HG03342 (cell line): ENCODE results near the gene ACTL8.

Experiments
- ATAC-seq: cut with Tn5 transposase; IDR thresholded peaks from one replicate; pipeline ENCODE4 v1.9.1; 2021; ENCODE audit warnings: mild to moderate bottlenecking, moderate library complexity; ENCODE audit not compliant: unreplicated experiment

Gene ACTL8, protein sequence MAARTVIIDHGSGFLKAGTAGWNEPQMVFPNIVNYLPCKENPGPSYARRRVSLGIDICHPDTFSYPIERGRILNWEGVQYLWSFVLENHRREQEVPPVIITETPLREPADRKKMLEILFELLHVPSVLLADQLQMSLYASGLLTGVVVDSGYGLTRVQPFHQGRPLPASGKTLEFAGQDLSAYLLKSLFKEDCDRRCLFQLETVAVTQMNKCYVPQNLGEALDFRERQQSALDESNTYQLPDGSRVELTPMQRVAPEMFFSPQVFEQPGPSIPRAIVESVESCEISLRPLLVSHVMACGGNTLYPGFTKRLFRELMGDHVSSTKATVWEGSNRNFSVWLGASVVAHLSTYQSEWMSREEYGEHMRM

DNA sequence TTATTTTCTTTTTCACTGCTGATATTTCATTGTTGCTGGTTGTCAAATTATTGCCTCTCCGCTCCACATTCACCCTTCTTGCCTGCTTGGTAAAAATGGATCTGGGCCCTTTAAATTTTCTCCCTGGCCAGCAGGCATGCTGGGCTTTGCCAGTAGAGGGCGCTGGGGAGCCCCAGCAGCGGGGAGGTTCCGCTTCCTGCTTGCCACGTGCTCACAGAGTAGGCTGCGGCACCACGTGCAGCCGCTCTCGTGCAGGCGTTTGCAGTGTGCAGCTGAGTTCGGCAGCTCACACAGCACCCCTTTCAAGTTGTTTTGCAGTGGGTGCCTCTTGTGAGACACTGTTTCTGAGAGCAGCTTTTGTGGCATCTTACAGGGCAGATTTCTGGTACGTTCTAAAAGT lies at the start of gene ACTL8:
Gene ACTL8, plus strand, starts transcription at position 214 of the 400 bp plus-strand sequence. CDS start 67,676 bp downstream, outside the sequence.
- ATAC-seq = no peak

DNA sequence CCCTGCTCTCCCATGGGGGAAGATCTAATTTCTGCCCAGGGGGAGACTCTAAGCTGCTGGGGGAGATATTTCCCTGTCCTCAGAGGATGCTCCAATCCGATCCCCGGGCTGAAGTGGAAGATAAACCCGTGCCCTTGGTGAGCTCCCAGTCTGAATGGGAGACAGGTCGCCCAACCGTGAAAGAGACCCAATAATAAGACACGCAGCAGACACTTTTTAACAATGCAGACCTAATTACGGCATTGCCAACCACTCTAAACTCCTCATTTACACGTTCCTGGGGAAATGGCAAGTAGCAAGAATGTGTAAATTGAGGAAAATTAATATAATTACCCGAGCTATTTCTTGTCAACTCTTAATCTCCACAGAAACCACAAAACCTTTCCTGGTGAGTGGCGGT lies 48.7 kb upstream of the ACTL8 start:
- no peak for ATAC-seq

DNA sequence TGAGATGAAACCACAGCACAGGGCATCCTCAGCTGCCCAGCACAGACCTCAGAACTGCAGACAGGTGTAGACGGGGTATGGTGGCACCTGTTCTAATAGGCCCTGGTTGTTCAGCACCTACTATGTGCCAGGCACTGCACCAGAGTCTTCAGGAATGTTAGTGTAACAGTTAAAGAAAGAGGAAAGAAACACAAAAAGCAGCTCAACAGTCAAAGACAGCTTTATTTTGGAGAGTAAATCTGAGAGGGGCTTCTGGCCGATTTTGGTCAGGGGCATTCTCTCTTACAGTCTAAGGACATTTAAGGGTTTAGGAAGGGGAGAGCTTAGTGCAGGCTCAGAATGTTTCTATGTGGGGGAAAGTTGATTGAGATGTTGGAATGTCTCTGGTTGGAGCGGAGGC lies 45.2 kb upstream of the ACTL8 start:
- no peak for ATAC-seq

DNA sequence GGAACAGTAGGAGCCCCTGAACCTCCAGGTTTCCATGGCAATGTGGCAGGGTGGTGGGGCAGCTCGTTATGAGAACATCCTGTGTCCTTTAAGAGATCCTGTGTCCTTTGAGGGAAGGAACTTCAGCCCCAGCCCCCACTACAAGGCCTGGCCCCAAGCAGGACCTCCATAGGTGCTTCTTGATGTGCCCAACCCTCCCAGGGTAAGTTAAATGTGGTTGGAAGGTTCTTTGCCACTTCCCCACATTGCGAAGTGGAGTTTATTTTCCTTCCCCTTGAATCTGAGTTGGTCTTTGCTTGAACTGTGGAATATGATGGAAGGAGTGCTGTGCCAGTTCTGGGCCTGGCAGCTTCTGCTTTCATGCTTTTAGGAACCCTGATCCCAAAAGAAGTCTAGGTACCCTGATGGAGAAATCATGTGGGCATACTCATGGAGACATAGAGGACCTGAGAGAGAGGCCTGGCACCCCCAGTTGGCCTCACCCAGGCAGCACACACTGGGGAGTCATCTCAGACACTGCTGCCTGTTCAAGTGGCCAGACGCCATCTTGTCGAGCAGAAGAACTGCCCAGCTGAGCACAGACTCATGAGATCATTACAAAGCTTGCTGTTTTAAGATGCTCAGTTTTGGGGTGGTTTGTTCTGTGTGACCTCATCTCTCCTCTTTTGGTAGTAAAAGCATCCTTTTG lies 44.1 kb upstream of the ACTL8 start:
- ATAC-seq = no peak

DNA sequence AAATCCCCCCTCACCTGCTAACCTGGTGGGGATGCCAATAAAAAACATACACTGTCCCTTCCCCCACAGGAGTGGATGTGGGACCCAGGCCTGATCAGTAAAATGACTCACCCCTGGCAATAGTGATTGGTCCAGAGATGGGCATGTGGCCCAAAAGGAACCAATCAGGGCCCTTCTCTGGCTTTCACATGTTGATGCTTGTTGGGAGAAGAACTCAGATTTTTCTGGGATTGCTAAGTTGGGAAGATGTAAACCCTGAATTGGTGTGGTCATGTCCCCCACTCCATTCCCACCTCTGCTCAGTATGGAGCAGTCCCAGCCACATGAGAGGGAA lies 43.6 kb upstream of the ACTL8 start:
- ATAC-seq = no peak

DNA sequence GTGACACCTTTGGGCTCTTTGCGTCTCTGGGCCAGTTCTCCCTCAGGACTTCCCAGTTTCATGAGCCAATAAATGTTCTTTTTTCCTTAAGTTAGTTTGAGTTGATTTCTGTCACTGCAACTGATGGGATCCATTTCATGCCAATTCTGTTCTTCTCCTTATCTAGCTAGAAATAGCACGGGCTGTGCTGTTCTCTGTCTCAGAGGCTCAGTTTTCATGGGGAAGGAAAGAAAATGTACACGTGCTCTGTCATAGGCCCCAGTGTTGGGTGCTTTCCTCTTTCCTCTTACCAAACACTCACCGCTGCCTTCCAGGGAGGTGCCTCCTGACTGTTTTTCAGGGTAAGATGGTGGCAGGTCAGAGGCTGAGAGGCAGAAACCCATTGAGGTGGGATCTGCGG lies 43.2 kb upstream of the ACTL8 start:
- no peak for ATAC-seq

DNA sequence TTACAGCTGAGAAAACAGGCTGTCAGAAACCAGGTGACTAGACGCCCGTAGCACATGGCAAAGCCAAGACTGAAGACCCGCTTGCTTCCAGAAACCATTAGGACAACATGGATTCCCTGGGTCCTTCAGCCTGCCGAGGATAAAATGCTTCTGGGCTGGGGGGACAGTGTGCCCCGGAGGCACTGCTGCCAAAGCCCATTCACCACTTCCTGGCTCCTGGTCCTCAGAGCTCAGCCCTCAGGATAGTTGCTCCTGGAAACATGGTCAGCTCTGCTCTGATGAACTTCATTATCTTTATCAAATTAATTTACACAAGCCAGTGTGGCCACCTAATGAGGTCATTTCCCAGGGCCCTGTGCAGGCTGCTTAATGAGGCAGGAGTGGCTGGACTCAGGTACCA lies 41.1 kb upstream of the ACTL8 start:
- ATAC-seq = no peak

DNA sequence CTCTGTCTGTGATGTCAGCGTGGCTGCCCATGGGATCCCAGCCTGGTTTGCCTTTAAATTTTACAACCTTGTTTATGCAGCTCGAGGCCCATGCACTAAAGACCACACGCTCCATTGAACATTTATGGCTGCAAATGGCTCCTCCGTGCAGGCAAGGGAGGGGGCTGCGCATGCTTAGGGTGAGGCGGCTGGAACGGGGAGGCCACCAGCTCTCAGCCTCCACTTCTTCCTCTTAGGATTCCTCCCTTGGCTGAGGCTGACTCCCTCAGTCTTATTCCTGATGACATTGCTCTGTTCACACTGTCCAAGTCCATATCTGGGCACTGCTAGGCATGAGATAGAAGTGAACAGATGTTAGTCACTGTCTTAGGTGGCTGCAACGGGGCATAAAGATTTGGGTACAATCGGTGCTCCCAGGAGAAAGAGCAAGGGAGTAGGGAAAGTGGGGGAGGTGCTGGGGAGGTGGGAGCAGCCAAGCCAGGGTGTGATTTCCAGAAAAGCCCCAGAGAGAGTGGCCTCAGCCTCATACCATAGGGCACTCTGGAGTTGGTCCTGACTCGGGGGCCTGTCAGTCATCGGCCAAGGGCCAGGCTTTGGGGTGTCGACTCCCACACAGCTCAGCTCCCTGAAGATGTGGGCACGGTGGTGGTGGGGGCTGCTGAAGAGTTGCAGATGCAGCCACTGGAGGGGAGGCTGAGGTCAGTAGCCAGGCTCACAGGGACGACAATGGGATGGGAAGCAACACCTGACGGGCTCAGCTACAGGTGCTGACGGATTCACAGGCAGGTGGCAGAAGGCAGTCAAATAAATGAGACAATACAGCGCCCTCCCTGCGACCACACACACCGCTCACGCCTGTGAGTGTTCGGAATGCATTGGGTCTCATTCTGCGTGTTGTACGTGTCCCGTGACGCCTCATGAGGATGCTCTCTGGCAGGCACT lies 37.3 kb upstream of the ACTL8 start:
- no peak for ATAC-seq

DNA sequence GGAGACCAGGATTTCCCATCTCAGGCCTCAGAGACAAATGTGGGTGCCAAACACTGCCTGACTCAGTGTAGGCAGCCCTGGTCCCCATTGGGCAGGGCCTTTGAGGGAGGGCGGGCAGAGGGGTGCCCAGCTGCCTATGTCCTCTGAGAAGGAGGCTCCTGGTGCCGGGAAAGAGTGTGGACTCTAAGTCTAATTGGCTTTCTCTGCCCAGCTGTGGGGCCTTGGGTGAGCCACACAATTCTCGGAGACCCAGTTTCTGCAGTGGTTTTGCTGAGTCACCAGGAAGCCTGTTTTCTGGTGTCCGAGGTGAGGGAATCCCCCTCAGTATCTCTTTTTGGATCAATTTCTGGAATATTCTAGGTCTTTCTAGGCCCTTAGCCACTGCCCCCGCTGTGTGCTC lies 35.3 kb upstream of the ACTL8 start:
- ATAC-seq = no peak

DNA sequence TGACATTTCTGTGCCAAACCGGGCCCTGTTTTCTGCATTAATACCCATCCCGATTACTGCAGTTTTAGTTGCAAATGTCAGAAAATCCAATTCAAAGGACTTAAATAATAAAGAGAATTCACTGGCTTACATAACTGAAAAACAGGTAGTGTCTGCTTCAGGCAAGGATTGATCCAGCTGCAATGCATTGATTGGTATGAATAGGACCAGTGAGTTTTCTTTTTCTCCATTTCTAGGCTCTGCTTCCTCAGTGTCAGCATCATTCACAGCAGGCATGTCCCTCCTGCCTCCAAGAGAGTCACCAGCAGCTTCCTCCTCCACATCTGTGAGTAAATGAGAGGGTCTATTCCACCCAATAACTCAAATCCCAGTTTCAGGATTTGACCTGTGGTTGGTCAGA lies 33.7 kb upstream of the ACTL8 start:
- ATAC-seq = no peak

DNA sequence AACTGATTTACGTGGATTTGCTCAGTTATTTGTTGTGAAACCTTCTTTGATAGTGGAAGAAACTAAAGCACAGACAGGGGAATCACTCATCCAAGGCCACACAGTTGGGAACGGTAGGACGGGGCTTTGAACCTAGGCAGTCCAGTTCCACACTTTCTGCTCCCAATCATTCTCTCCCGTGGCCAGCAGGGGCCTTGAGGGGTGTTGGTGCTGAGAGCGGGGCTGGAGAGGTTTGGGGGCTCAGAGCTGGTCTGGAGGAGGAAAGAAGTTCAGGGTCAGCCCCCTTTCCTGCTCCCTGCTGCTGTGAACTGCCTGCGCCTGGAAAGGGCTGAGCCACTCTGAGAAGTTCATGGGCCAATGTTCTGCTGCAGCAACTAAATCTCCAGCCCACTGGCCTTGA lies 31.4 kb upstream of the ACTL8 start:
- no peak for ATAC-seq

DNA sequence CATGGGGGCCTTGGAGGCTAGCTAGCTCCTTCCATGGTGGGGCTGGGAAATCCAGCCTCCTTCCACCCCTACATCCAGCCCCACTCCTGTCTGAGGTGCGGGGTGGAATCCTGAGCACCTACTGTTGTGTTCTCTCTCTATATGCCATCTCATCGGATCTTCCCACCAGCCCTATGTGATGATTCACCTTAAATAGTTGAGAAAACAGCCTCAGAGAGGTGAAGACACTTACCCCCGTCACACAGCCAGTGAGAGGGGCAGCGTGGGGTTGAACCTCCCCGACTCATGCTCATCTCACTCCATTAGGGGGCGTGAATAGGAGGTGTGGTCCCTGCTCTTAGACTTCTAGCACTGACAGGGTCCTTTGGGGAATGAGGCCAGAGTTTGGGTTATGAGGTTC lies 31.0 kb upstream of the ACTL8 start:
- no peak for ATAC-seq

DNA sequence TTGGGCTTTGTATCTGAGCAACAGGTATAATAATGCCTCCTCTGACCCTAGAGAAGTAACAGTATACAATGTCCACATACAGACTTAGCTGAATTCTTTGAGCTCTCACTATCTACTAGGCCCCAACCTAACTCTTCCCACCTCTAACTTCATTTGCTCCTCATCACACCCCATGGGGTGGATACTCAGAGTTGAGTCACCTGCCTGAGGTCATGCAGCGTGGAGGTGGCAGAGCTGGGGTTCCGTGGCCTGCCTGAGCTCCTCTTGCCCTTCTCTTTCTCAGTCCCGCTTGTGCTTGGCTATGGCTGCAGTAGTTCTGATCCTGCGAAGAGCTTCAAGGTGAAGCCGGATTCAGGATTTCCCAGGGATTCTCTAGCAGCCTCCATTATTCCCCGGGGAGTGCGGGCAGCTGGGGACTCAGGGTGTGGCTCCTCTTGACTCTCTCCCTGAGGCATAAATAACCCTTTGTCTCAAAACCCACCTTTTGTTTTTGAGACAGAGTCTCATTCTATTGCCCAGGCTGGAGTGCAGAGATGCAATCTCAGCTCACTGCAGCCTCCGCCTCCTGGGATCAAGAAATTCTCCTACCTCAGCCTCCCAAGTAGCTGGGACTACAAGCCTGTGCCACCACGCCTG lies 29.9 kb upstream of the ACTL8 start:
- ATAC-seq = no peak

DNA sequence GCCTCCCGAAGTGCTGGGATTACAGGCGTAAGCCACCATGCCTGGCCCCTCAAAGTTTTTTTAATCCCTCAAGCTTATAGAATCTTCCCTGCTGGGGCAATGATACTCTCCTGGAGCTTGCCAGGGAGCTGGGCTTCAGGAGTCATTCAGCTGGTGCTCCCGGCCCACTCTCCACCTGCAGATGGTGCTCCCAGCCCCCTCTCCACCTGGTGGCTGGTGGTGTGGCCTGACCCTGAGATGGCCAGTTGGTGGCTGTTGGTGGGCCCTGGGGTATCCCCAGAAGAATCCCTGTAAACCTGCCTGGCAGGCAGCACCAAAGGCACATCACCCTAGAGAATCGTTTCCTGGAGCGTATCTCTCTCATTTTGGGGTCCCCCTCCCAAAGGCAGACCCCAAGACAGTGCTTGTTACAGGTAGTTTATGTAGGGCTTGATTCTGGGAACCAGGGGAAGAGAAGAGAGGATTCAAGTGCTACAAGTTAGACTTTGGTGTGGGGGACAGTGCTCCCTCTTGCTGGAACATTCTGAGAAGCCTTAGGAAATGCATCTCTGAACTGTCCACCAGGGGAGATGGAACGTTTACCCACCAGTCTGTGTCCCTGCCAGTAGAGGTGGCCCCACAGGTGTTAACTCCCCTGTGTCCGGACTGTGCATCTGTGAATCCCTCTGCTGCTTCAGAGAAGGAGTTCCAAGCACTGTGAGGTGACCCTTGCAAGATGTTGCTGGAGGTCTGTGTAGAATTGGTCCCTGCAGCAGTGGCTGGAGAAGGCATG lies 29.1 kb upstream of the ACTL8 start:
- ATAC-seq = no peak

DNA sequence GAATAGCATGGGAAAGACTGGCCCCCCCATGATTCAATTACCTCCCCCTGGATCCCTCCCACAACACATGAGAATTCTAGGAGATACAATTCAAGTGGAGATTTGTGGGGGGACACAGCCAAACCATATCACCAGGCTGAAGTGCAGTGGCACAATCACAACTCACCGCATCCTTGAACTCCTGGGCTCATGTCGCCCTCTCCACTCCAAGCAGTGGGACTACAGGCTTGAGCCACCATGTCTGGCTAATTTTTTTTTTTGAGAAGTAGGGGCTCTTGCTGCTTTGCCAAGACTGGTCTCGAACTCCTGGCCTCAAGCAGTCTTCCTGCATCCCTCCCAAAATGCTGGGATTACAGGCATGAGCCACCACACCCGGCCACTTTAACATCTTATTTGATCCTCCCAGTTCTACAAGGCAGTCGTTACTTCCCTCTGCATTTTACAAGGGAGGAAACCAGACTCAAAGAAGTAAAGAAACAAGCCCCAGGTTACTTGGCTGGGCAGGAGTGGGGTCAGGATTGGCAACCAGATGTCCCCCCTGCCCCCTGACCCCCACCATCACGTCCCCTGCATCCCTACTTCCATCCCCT lies 26.9 kb upstream of the ACTL8 start:
- no peak for ATAC-seq

DNA sequence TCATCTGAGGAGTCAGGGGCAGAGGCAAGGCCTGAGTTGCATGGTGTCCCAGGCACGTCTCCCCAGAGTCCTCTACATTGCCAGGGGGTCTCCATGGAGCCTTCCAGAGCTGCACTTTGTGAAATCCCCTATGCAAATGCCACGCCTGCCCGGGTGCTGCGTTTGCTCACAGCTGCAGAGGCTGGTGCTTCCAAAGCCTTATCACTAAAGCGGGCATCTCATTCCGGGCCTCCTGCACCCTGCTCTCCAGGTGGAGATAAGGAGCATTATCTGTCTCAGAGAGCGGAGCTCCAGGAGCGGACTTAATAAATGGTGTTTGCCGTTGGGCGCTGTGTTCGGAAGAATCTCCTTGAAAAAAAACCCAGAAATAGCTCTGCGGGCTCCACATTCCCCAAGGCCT lies 25.9 kb upstream of the ACTL8 start:
- no peak for ATAC-seq

DNA sequence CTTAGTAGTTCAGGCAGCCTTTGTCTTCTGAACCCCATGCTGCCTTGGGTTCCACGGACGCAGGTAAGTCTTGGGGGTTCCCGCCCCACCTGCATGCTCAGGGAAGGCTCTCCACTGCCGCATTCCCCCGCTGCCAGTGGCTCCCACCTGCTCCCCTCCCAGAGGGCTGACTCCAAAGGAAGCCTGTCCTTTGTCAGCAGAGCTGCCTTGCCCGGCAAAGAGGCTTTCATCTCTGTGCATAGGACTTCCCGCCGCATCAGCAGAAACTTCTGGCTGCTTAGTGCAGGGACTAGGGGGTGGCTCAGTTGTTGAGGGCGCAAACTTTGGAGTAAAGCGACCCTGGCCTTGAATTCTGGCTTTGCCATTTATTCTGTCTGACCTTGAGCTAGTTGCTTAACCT lies 25.2 kb upstream of the ACTL8 start:
- ATAC-seq = no peak

DNA sequence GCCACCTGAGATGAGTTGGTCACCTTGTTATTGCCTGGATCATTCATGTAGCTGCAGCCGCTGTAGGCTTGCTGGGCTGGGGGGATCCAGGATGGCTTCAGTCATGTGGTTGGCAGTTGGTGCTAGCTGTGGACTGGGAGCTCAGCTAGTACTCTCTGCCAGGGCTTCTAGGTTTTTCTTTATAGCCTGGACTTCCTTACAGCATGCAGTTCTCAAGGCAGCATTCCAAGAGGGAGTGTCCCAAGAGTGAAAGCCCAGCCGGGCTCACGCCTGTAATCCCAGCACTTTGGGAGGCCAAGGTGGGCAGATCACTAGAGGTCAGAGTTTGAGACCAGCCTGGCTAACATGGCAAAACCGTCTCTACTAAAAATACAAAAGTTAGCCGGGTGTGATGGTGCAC lies 23.7 kb upstream of the ACTL8 start:
- ATAC-seq = no peak

DNA sequence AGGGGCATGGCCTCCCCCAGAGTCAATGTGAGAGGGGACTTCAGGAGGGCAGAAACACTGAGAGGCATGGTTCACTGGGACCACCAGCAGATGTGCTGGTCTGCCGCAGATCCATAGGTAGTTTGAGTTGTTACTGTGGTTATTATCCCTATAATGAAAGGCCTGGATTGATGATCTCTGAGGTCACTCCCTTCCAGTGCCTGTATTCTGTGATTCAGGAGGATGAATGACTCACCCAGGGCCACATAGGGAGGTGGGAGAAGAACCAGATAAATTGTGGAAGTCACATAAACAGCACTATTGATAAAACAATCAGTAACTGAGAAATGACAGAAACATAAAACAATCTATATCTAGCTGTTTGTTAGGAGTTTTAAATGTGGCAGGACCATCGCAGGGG lies 22.7 kb upstream of the ACTL8 start:
- no peak for ATAC-seq

DNA sequence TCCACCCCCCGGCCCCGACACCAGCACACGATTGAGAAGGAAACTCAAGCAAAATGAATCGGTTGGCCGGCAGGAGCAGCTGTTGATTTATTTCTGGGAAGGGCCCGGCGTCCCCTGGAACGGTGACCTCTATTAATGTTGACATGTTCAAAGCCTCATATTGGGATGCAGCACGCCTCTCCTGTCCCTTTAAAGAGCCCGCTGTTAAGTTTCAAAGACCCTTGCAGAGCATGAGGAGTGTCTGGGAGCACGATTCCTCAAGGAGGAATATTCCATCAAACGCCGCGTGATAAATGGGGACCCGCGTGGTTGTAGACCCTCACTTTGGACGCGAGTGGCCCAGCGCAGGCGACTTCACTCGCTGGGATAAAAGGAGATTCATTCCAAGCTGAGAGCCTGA lies 21.5 kb upstream of the ACTL8 start:
- ATAC-seq = no peak
